Limb (tissue), 2 donors: Measurements from ENCODE around the gene TCERG1L.
A peak's percentile ranks its signal among the peaks of the same experiment; 100 is the strongest.
"Not testable (repeated sequence)": the region's sequence is repeated elsewhere in the genome, so short reads cannot be mapped to it uniquely, and the experiment has no call there.

ENCODE experiments used
- DNase-seq, 2 donors: peaks; one replicate each; pipeline ENCODE4 v3.0.0-alpha.2; 2016; ENCODE audit errors: extremely low spot score in 2 of 2

TCERG1L gene

GRCh38 chr10:131311661-131312477 is at the start of gene TCERG1L:
TSS of gene TCERG1L (minus strand) at chr10:131311721. CDS start at chr10:131311635, 86 bp downstream.
- DNase-seq: peak; percentile 7 to 70

DNA sequence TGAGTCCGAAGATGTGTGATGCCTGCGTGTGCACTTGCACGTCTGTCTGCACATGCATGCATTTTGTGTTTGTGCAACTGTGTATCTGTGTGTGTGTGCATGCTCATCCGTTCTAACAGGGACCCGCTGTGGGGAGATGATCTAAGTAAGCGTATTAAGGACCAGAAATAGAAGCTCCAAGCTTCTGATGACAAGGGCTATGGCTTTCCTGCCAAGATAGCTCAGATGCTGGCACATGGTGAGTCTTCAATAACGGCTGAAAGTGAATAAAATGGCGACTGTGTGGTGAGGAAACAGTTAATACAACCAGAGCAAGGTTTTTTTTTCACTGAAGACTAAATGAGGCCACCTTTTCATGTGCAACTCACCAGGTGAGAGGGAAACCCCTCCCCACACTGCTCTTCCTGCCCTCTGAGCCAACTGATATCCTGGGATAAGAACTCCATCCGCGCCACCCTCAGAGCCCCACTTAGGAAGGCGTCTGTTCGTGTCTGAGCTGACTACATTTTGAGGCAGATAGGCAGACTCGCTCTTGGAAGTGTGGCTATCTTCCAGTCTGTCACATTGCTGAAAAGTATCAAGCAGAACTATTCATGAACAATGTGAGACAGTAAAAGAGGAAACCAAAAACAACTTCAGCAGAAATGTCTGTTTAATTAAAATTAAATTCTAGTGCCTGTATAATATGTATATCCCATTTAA is 47.4 kb upstream of the TCERG1L start:
- DNase-seq: no peak

GRCh38 chr10:131356442-131356841 is 44.9 kb upstream of the TCERG1L start:
- DNase-seq: no peak

DNA sequence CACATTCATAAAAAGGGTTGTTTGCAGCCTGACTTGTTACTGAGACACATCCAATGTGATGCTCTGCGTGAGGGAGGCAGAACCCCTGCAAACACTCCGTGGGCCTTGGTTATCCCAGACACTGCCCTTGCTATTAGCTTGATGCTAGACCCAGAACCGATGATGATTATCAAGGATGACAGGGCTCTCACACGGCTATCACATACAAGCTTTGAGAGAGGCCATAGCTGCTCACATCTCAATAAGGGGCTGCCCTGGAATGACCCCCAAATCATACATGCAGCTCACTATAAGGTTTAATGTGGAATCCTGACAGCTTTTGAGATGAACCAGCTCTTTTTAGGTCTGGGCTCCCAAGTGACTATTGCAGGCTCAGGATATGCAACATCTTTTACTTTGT is 44.4 kb upstream of the TCERG1L start:
- DNase-seq: no peak

DNA sequence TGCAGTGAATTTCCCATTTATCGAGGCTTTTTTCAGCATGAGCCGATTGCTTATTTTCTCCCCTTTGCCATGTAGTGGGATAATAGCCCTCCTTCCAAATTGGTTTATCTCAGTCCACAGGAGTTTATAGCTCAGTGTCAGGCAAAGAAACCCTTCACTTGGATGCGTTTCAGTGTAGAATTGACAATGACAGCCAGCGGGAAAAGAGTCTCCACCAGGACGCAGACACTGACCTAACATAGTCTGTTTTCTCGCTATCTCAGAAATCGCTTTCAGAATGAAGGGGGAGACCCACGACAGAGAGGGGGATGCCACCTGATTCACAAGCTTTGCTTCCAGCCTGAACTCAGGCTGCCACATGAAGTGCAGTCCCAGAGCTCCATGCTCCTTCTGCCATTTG is 43.5 kb upstream of the TCERG1L start:
- no peak for DNase-seq

DNA sequence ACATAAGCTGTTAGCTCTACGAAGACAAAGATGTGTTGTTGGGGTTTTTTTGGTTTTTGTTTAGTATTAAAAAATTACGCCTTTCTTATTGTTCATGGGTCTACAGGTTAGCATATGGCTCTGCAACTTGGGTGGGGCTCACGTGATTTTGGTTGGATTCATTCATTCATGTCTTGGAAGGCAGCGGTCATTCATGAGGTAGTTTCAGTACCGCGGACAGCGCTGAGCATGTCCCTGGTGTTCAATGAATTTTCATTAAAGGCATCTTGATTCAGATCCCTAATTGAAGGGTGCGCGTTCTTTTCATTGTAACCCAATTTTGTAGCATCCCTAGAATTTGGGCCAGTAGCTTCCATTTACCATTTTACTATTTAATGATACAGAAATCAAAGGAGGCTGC is 42.9 kb upstream of the TCERG1L start:
- DNase-seq: peak; percentile 3 to 53

- no peak for DNase-seq
Measured at GRCh38 chr10:131352765-131353290, 41.3 kb upstream of the TCERG1L start.

- DNase-seq: no peak
Measured at GRCh38 chr10:131350660-131351059, 39.1 kb upstream of the TCERG1L start.

GRCh38 chr10:131350245-131350644 is 38.7 kb upstream of the TCERG1L start:
- DNase-seq: no peak

GRCh38 chr10:131346456-131346855 is 34.9 kb upstream of the TCERG1L start:
- no peak for DNase-seq

- DNase-seq: no peak
Measured at GRCh38 chr10:131345691-131346090, 34.2 kb upstream of the TCERG1L start.

GRCh38 chr10:131344747-131345146 is 33.2 kb upstream of the TCERG1L start:
- no peak for DNase-seq

DNA sequence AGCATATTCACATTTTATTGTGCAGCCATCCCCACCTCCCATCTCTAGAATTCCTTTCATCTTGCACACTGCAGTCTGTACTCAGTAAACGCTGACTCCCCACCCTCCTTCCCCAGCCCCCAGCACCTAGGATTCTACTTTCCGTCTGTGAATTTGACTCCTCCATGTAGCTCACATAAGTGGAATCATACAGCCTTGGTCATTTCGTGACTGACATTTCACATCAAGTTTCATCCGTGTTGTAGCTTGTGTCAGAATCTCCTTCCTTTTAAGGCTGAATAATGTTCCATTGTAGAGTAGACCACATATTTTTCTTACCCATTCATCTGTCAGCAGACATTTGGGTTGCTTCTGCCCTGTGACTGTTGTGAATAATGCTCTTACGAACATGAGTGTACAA is 26.2 kb upstream of the TCERG1L start:
- DNase-seq: no peak

GRCh38 chr10:131332821-131333220 is 21.3 kb upstream of the TCERG1L start:
- DNase-seq: no peak

DNA sequence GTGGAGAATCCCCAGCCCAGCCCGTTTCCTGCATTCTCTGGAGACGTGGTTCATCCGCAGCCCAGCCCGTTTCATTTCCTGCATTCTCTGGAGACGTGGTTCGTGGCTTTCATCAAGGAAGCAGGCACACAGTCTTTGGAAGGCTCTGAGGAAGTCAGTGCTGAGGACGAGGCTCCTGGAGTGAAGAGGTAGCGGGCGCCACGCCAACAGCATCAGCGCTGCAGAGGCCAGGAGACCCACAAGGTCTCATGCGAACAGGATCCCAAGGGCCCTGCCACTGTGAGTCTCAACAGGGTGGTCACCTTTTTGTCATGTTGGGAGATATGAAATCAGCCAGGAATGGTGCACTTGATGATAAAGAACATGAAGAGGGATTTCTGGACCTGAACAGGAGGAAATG is 12.4 kb upstream of the TCERG1L start:
- no peak for DNase-seq

GRCh38 chr10:131323025-131323424 is 11.5 kb upstream of the TCERG1L start:
- DNase-seq: no peak

DNA sequence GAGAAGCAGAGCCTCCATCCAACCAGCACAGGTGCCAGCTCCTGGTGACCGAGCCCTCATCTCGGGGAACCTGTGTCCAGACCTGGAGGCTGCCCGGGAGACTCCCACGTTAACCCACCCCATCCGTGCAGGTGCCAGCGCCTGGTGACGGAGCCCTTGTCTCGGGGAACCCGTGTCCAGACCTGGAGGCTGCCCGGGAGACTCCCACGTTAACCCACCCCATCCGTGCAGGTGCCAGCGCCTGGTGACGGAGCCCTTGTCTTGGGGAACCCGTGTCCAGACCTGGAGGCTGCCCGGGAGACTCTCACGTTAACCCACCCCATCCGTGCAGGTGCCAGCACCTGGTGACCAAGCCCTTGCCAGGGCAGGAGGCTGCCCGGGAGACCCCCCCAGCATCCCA is 11.1 kb upstream of the TCERG1L start:
- not testable (repeated sequence) for DNase-seq

DNA sequence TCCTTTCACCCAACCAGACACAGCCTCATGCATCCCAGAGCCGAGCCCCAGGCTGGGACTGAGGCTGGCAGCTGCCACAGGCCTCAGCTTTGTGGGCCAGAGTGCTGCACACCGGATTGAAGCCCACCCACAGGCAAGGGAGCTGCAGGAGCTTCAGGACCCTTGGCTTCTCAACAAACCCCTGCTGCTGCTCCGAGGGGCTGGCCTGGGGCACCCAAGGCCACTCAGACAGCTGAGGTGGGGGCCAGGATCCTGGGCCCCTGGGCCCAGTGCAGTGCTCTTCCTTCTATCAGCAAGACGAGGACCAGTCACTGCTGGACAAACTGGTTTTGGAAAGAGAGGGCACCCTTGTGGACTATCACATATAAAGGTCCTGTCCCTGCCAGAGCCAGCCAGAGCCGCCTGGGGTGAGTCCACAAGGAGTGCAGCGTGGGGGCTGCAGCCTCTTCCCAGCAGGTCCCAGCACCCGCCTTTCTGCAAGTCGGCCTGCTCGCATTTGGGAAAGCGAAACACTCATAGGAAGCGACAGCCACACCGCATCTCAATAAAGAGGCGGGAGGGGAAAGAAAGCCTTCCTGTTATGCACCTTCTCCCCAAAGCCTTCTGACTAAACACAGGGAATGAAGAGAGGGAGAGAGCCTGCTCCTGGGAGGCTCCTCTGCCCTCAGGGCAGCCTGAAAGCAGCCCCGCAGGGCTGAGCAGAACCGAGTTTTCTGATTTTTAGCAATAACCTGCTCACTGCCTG is 9.5 kb upstream of the TCERG1L start:
- no peak for DNase-seq

GRCh38 chr10:131318814-131319213 is 7.3 kb upstream of the TCERG1L start:
- DNase-seq: no peak

DNA sequence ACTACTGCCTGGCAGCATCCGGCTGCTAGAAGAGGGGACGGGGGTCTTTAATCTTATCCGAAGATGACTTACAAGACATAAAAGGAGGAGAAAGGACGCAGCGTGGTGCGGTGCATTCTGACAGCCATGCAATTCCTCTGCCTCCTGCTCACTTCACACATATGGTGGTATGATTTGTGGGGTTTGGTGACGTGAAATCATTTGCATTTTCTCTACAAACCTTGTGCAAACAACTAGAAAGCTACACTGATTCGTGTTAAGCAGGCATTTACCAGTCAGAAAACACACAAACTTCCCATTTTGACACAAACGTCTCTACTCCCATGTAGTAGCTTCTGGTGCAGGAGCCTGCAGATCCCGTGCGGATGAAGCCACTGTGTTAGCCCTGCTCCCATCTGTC is 6.8 kb upstream of the TCERG1L start:
- no peak for DNase-seq

GRCh38 chr10:131316321-131317075 is 5.0 kb upstream of the TCERG1L start:
- DNase-seq: no peak
